NT2/D1 (cell line): ENCODE results near the gene DPH3.

Experiments
- SUZ12 ChIP-seq: IDR thresholded peaks from 2 replicates; pipeline ENCODE4 v1.6.1; 2011; ENCODE audit not compliant: insufficient read length, insufficient read depth; ENCODE audit errors: extremely low read depth
- YY1 ChIP-seq: IDR thresholded peaks from 2 replicates; pipeline ENCODE4 v1.6.1; 2011; ENCODE audit not compliant: insufficient read length, insufficient read depth
- ZNF274 ChIP-seq: IDR thresholded peaks from 2 replicates; pipeline ENCODE4 v1.6.1; 2011; ENCODE audit warnings: mild to moderate bottlenecking, low read depth, low read length

GRCh38 chr3:16249336-16249735, 15.4 kb downstream of the DPH3 start:
- TF ChIP-seq YY1 (no peak), SUZ12 (no peak), ZNF274 (no peak)
